WTC11 (cell line): ENCODE results near the gene RHOU. TPM values are rescaled to one million over a fixed set of nuclear protein-coding genes. Genes with fewer than 3 reads are reported as not detected.

Experiments used
- ATAC-seq: fragments of 200-7000 bp; cut with Tn5 transposase; 2 replicates; pipeline ENCODE4 v1.10.0; 2021; ENCODE audit warnings: mild to moderate bottlenecking, moderate library complexity
- CTCF ChIA-PET: fragments of 300-600 bp; sonication (Branson Sonifier 250); formaldehyde crosslinking; loops from one replicate; lab custom pipeline; 2021; ENCODE audit warnings: antibody characterized with exemption; lab: Charles Lee
- POLR2A ChIA-PET: fragments of 350-600 bp; sonication (Branson Sonifier 250); formaldehyde crosslinking; loops from one replicate; lab custom pipeline; 2021; ENCODE audit warnings: antibody characterized with exemption; lab: Charles Lee
- DNase-seq: peaks from one replicate; pipeline ENCODE4 v3.0.0; 2021; ENCODE audit warnings: low spot score
- H3K27ac Mint-ChIP-seq: 2 replicates; pipeline ENCODE4 v1.8.0; 2021; ENCODE audit warnings: mixed read lengths
- H3K27me3 Mint-ChIP-seq: 2 replicates; pipeline ENCODE4 v1.8.0; 2021; ENCODE audit warnings: low read depth, mild to moderate bottlenecking, moderate library complexity, mixed read lengths
- H3K36me3 Mint-ChIP-seq: 2 replicates; pipeline ENCODE4 v1.8.0; 2021; ENCODE audit warnings: mixed read lengths
- H3K4me1 Mint-ChIP-seq: 2 replicates; pipeline ENCODE4 v1.8.0; 2022; ENCODE audit warnings: mixed read lengths
- H3K4me3 Mint-ChIP-seq: 2 replicates; pipeline ENCODE4 v1.8.0; 2021; ENCODE audit warnings: mild to moderate bottlenecking, moderate library complexity, mixed read lengths
- H3K9me3 Mint-ChIP-seq: 2 replicates; pipeline ENCODE4 v1.8.0; 2021; ENCODE audit warnings: mixed read lengths
- CBFB ChIP-seq: sonication (generic); formaldehyde crosslinking; IDR thresholded peaks from 2 replicates; pipeline ENCODE4 v1.8.1; 2022; ENCODE audit warnings: mild to moderate bottlenecking, low read depth, missing genetic modification reagents
- ESRRA ChIP-seq: sonication (generic); formaldehyde crosslinking; IDR thresholded peaks from 2 replicates; pipeline ENCODE4 v1.8.1; 2022; ENCODE audit warnings: mild to moderate bottlenecking, missing genetic modification reagents, borderline replicate concordance
- FOXK1 ChIP-seq: sonication (generic); formaldehyde crosslinking; IDR thresholded peaks from 2 replicates; pipeline ENCODE4 v1.8.0; 2022; ENCODE audit warnings: mild to moderate bottlenecking, moderate library complexity, missing genetic modification reagents
- MXD4 ChIP-seq: fragments of 250-450 bp; sonication (Bioruptor Pico); IDR thresholded peaks from 2 replicates; pipeline ENCODE4 v1.8.0; 2021; ENCODE audit warnings: mild to moderate bottlenecking, moderate library complexity, borderline replicate concordance
- MYBL2 ChIP-seq: sonication (generic); formaldehyde crosslinking; IDR thresholded peaks from 2 replicates; pipeline ENCODE4 v1.8.1; 2023; ENCODE audit warnings: mild to moderate bottlenecking, moderate library complexity, missing genetic modification reagents
- NFATC4 ChIP-seq: fragments of 250-450 bp; sonication (Bioruptor Pico); IDR thresholded peaks from 2 replicates; pipeline ENCODE4 v1.9.0; 2021; ENCODE audit warnings: mild to moderate bottlenecking
- NFYB ChIP-seq: sonication (generic); formaldehyde crosslinking; conservative IDR thresholded peaks from 2 replicates; pipeline ENCODE4 v1.8.0; 2022; ENCODE audit warnings: low read depth, missing genetic modification reagents
- SOX15 ChIP-seq: fragments of 250-450 bp; sonication (Bioruptor Pico); IDR thresholded peaks from 2 replicates; pipeline ENCODE4 v1.9.0; 2021; ENCODE audit warnings: mild to moderate bottlenecking
- ZNF263 ChIP-seq: sonication (generic); formaldehyde crosslinking; IDR thresholded peaks from 2 replicates; pipeline ENCODE4 v1.8.1; 2022; ENCODE audit warnings: low read depth, mild to moderate bottlenecking, moderate library complexity, missing genetic modification reagents
- total RNA-seq: library from RNA; stranded (reverse); gene quantifications from 3 replicates; pipeline ENCODE4 v1.2.3, GENCODE V29; 2021
- TF ChIP-seq, protein P1 (sequence below): fragments of 200-600 bp; IDR thresholded peaks from 2 replicates; pipeline ENCODE4 v1.8.0; 2022; ENCODE audit warnings: antibody characterized with exemption
- TF ChIP-seq, protein P2 (sequence below): sonication (generic); formaldehyde crosslinking; IDR thresholded peaks from 2 replicates; pipeline ENCODE4 v1.8.0; 2022; ENCODE audit warnings: missing genetic modification reagents
- TF ChIP-seq, protein P3 (sequence below): sonication (generic); formaldehyde crosslinking; IDR thresholded peaks from 2 replicates; pipeline ENCODE4 v1.8.1; 2022; ENCODE audit warnings: mild to moderate bottlenecking, missing genetic modification reagents, moderate library complexity, borderline replicate concordance
- TF ChIP-seq, protein P4 (sequence below): sonication (generic); formaldehyde crosslinking; IDR thresholded peaks from 2 replicates; pipeline ENCODE4 v1.8.1; 2022; ENCODE audit warnings: low read depth, mild to moderate bottlenecking, moderate library complexity, missing genetic modification reagents, borderline replicate concordance
- TF ChIP-seq, protein P5 (sequence below): sonication (generic); formaldehyde crosslinking; IDR thresholded peaks from 2 replicates; pipeline ENCODE4 v1.8.1; 2022; ENCODE audit warnings: mild to moderate bottlenecking, moderate library complexity, missing genetic modification reagents
- TF ChIP-seq, protein P6 (sequence below): sonication (generic); formaldehyde crosslinking; IDR thresholded peaks from 2 replicates; pipeline ENCODE4 v1.8.1; 2023; ENCODE audit warnings: mild to moderate bottlenecking, moderate library complexity, missing genetic modification reagents
- TF ChIP-seq, protein P7 (sequence below): sonication (generic); formaldehyde crosslinking; conservative IDR thresholded peaks from 2 replicates; pipeline ENCODE4 v1.8.1; 2023; ENCODE audit warnings: mild to moderate bottlenecking, low read depth, missing genetic modification reagents, moderate library complexity

The RHOU gene
- total RNA-seq, 1 experiment from 2014 or later = 6.0 TPM

DNA sequence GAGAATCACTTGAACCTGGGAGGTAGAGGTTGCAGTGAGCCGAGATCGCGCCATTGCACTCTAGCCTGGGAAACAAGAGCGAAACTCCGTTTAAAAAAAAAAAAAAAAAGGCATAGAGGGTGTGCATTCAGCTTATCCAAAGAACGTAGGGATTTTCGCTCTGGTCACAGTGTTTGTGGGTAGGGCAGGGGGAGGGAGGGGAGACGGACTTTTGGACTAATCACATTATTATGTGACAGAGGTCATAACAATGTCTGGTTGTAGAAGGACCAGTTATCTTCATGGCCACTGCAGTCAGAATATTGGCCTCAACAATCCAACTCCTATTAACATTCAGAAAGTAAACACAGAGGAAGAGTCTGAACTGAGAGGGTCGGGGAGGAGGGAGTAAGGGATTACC lies 25.7 kb downstream of the RHOU start:
- no peaks in the 10 kb centered on the region for H3K4me1 Mint-ChIP-seq
- ChIA-PET CTCF (interaction anchor here (0.7 kb wide), 1 partner anchor 687 kb away, joined by 3 read pairs; no protein-coding TSS in a partner anchor), POLR2A (no interaction called here)
- peaks cover 10% of the 10 kb centered on the region; the same call in 1 of the 2 replicates for H3K27me3 Mint-ChIP-seq
- H3K9me3 Mint-ChIP-seq = peaks cover 16% of the 10 kb centered on the region
- no peak overlapping the region for H3K4me3 Mint-ChIP-seq
- no peak for ATAC-seq
- no peak for DNase-seq
- H3K27ac Mint-ChIP-seq = no peak overlapping the region
- H3K36me3 Mint-ChIP-seq = peaks cover 11% of the 10 kb centered on the region; the same call in 1 of the 2 replicates
- TF ChIP-seq FOXK1 (CRISPR knock-in tag) (no peak), ZNF263 (CRISPR knock-in tag) (no peak), ESRRA (CRISPR knock-in tag) (no peak), MXD4 (no peak), SOX15 (CRISPR knock-in tag) (no peak), MYBL2 (CRISPR knock-in tag) (no peak), NFATC4 (CRISPR knock-in tag) (no peak)
- TF ChIP-seq, protein P1, sequence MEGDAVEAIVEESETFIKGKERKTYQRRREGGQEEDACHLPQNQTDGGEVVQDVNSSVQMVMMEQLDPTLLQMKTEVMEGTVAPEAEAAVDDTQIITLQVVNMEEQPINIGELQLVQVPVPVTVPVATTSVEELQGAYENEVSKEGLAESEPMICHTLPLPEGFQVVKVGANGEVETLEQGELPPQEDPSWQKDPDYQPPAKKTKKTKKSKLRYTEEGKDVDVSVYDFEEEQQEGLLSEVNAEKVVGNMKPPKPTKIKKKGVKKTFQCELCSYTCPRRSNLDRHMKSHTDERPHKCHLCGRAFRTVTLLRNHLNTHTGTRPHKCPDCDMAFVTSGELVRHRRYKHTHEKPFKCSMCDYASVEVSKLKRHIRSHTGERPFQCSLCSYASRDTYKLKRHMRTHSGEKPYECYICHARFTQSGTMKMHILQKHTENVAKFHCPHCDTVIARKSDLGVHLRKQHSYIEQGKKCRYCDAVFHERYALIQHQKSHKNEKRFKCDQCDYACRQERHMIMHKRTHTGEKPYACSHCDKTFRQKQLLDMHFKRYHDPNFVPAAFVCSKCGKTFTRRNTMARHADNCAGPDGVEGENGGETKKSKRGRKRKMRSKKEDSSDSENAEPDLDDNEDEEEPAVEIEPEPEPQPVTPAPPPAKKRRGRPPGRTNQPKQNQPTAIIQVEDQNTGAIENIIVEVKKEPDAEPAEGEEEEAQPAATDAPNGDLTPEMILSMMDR = no peak
- TF ChIP-seq, protein P2, sequence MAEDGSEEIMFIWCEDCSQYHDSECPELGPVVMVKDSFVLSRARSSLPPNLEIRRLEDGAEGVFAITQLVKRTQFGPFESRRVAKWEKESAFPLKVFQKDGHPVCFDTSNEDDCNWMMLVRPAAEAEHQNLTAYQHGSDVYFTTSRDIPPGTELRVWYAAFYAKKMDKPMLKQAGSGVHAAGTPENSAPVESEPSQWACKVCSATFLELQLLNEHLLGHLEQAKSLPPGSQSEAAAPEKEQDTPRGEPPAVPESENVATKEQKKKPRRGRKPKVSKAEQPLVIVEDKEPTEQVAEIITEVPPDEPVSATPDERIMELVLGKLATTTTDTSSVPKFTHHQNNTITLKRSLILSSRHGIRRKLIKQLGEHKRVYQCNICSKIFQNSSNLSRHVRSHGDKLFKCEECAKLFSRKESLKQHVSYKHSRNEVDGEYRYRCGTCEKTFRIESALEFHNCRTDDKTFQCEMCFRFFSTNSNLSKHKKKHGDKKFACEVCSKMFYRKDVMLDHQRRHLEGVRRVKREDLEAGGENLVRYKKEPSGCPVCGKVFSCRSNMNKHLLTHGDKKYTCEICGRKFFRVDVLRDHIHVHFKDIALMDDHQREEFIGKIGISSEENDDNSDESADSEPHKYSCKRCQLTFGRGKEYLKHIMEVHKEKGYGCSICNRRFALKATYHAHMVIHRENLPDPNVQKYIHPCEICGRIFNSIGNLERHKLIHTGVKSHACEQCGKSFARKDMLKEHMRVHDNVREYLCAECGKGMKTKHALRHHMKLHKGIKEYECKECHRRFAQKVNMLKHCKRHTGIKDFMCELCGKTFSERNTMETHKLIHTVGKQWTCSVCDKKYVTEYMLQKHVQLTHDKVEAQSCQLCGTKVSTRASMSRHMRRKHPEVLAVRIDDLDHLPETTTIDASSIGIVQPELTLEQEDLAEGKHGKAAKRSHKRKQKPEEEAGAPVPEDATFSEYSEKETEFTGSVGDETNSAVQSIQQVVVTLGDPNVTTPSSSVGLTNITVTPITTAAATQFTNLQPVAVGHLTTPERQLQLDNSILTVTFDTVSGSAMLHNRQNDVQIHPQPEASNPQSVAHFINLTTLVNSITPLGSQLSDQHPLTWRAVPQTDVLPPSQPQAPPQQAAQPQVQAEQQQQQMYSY = no peak
- TF ChIP-seq, protein P3, sequence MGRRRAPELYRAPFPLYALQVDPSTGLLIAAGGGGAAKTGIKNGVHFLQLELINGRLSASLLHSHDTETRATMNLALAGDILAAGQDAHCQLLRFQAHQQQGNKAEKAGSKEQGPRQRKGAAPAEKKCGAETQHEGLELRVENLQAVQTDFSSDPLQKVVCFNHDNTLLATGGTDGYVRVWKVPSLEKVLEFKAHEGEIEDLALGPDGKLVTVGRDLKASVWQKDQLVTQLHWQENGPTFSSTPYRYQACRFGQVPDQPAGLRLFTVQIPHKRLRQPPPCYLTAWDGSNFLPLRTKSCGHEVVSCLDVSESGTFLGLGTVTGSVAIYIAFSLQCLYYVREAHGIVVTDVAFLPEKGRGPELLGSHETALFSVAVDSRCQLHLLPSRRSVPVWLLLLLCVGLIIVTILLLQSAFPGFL (CRISPR knock-in tag) = no peak
- TF ChIP-seq, protein P4, sequence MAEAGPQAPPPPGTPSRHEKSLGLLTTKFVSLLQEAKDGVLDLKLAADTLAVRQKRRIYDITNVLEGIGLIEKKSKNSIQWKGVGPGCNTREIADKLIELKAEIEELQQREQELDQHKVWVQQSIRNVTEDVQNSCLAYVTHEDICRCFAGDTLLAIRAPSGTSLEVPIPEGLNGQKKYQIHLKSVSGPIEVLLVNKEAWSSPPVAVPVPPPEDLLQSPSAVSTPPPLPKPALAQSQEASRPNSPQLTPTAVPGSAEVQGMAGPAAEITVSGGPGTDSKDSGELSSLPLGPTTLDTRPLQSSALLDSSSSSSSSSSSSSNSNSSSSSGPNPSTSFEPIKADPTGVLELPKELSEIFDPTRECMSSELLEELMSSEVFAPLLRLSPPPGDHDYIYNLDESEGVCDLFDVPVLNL (CRISPR knock-in tag) = no peak
- TF ChIP-seq, protein P5, sequence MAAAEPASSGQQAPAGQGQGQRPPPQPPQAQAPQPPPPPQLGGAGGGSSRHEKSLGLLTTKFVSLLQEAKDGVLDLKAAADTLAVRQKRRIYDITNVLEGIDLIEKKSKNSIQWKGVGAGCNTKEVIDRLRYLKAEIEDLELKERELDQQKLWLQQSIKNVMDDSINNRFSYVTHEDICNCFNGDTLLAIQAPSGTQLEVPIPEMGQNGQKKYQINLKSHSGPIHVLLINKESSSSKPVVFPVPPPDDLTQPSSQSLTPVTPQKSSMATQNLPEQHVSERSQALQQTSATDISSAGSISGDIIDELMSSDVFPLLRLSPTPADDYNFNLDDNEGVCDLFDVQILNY = no peak
- TF ChIP-seq, protein P6, sequence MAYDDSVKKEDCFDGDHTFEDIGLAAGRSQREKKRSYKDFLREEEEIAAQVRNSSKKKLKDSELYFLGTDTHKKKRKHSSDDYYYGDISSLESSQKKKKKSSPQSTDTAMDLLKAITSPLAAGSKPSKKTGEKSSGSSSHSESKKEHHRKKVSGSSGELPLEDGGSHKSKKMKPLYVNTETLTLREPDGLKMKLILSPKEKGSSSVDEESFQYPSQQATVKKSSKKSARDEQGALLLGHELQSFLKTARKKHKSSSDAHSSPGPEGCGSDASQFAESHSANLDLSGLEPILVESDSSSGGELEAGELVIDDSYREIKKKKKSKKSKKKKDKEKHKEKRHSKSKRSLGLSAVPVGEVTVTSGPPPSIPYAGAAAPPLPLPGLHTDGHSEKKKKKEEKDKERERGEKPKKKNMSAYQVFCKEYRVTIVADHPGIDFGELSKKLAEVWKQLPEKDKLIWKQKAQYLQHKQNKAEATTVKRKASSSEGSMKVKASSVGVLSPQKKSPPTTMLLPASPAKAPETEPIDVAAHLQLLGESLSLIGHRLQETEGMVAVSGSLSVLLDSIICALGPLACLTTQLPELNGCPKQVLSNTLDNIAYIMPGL (CRISPR knock-in tag) = no peak

DNA sequence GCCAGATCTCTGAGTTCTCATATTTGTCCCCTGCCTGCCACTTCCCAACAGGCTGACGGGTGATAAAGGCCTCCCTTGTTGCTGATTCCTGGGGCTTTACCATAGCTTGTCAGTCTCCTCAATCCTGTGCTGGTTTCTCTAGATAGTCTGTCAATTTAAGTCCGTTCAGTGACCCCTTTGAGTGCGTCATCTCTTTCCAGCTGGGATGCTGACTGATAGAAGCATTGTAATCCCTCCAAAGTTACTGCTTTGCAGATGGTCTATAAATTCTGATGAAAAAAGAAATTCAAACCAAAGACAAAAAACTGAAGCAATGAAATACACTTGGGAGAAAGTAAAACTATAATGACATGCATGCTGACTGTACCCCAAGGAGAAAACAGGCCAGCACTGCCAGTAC lies 28.3 kb downstream of the RHOU start:
- TF ChIP-seq, protein P6 (CRISPR knock-in tag) = no peak
- no peak for TF ChIP-seq NFYB (CRISPR knock-in tag)
- TF ChIP-seq, protein P7, sequence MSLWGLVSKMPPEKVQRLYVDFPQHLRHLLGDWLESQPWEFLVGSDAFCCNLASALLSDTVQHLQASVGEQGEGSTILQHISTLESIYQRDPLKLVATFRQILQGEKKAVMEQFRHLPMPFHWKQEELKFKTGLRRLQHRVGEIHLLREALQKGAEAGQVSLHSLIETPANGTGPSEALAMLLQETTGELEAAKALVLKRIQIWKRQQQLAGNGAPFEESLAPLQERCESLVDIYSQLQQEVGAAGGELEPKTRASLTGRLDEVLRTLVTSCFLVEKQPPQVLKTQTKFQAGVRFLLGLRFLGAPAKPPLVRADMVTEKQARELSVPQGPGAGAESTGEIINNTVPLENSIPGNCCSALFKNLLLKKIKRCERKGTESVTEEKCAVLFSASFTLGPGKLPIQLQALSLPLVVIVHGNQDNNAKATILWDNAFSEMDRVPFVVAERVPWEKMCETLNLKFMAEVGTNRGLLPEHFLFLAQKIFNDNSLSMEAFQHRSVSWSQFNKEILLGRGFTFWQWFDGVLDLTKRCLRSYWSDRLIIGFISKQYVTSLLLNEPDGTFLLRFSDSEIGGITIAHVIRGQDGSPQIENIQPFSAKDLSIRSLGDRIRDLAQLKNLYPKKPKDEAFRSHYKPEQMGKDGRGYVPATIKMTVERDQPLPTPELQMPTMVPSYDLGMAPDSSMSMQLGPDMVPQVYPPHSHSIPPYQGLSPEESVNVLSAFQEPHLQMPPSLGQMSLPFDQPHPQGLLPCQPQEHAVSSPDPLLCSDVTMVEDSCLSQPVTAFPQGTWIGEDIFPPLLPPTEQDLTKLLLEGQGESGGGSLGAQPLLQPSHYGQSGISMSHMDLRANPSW (CRISPR knock-in tag) = no peak
- no peak for TF ChIP-seq CBFB
- TF ChIP-seq, all 79 proteins: peak for 0
- H3K36me3 Mint-ChIP-seq = no peaks in the 10 kb centered on the region
- ATAC-seq = no peak
- no peak for DNase-seq
- no peak overlapping the region for H3K27ac Mint-ChIP-seq
- CTCF ChIA-PET = no interaction called here
- no peaks in the 10 kb centered on the region for H3K4me1 Mint-ChIP-seq
- no peak overlapping the region for H3K4me3 Mint-ChIP-seq
- H3K9me3 Mint-ChIP-seq = no peaks in the 10 kb centered on the region
- H3K27me3 Mint-ChIP-seq = 0 out of 2 replicates have a peak, but pooled peaks cover 2% of the 10 kb centered on the region
- POLR2A ChIA-PET = no interaction called here
